Common myeloid progenitor, CD34-positive (primary cell): ENCODE results near the gene GPRC5B.

Experiments used
- CTCF ChIA-PET: fragments of 350-600 bp; sonication (Branson Sonifier 250); formaldehyde crosslinking; loops from one replicate; lab custom pipeline; 2021; ENCODE audit warnings: antibody characterized with exemption; lab: Charles Lee
- POLR2A ChIA-PET: fragments of 350-600 bp; sonication (Branson Sonifier 250); formaldehyde crosslinking; loops from one replicate; lab custom pipeline; 2021; ENCODE audit warnings: antibody characterized with exemption; lab: Charles Lee
- DNase-seq, 3 donors: peaks; one replicate each; pipeline versions ENCODE4 v3.0.0 to v3.0.0-alpha.2; 2013
- H3K27ac ChIP-seq, 2 experiments: 1 replicate in 1 of 2; 2 replicates in 1 of 2; pipeline ENCODE4 v1.7.0; 2013; ENCODE audit warnings: inconsistent platforms in 2 of 2, low read length in 2 of 2, mild to moderate bottlenecking in 2 of 2, low read depth in 1 of 2, moderate library complexity in 1 of 2; ENCODE audit not compliant: severe bottlenecking in 2 of 2, insufficient read depth in 1 of 2, poor library complexity in 1 of 2
- H3K27me3 ChIP-seq, 5 experiments: replicated peaks in 2 of 5; 1 replicate in 3 of 5; 2 replicates in 2 of 5; pipeline versions ENCODE4 v1.6.1 to v1.7.0; 2013; ENCODE audit warnings: low read length in 4 of 5, mild to moderate bottlenecking in 2 of 5, moderate library complexity in 2 of 5, inconsistent platforms in 1 of 5; ENCODE audit not compliant: insufficient read depth in 5 of 5, control insufficient read depth in 4 of 5
- H3K36me3 ChIP-seq, 4 experiments: 1 replicate in 2 of 4; 2 replicates in 2 of 4; pipeline versions ENCODE4 v1.6.1 to v1.7.0; 2013; ENCODE audit warnings: low read length in 3 of 4, control low read depth in 1 of 4, mild to moderate bottlenecking in 1 of 4; ENCODE audit not compliant: control insufficient read depth in 4 of 4, insufficient read depth in 4 of 4
- H3K4me1 ChIP-seq, 4 experiments: 1 replicate in 3 of 4; 2 replicates in 1 of 4; pipeline versions ENCODE4 v1.6.1 to v1.7.1; 2013; ENCODE audit warnings: low read length in 3 of 4, mild to moderate bottlenecking in 3 of 4, control low read depth in 1 of 4, inconsistent platforms in 1 of 4, moderate library complexity in 1 of 4; ENCODE audit not compliant: control insufficient read depth in 4 of 4, insufficient read depth in 4 of 4; ENCODE audit errors: control extremely low read depth in 1 of 4
- H3K4me3 ChIP-seq, 7 experiments: 1 replicate in 4 of 7; 2 replicates in 3 of 7; pipeline versions ENCODE4 v1.5.1 to v1.7.0; 2013; ENCODE audit warnings: mild to moderate bottlenecking in 7 of 7, low read length in 6 of 7, moderate library complexity in 6 of 7, inconsistent platforms in 2 of 7, low read depth in 2 of 7, control low read depth in 1 of 7; ENCODE audit not compliant: insufficient read depth in 4 of 7, control insufficient read depth in 1 of 7; ENCODE audit errors: extremely low read depth in 1 of 7
- H3K9me3 ChIP-seq, 5 experiments: 1 replicate in 4 of 5; 2 replicates in 1 of 5; pipeline versions ENCODE4 v1.6.1 to v1.7.1; 2013; ENCODE audit warnings: low read length in 4 of 5, mild to moderate bottlenecking in 2 of 5, inconsistent platforms in 1 of 5, low read depth in 1 of 5, moderate library complexity in 1 of 5; ENCODE audit not compliant: control insufficient read depth in 4 of 5, insufficient read depth in 2 of 5; ENCODE audit errors: control extremely low read depth in 1 of 5
- WGBS: methylation state at CpG from one replicate; pipeline ENCODE4 v1.1.5; 2013; ENCODE audit not compliant: insufficient coverage; 5-methylcytosine and 5-hydroxymethylcytosine counted together

The GPRC5B gene

DNA sequence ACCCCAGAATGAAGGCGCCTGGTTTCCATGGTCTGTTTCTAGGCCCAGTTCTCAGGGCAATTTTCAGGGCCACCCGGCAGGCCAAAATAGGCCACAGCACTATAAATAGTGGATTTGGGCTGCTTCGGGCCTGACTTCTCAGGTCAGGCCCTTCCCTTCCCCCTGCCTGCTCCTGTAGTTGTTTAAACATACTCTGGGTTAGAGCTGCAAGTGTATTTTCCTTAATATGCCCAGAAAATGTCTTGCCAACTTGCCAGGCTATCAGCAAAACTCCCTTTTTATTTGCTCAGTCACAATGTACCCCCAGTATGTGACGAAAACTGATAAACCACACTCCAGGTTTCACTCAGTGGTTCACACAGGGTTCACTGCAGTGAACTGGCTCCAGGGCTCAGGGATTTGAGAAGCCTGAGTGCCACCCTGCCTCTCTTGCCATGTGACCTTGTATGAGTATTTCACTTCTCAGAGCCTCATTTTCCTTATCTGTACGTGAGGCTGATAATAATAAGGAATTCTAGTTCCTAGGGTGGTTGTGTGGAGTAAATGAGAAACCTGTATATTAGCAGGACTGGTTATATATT lies 76.5 kb downstream of the GPRC5B start:
- Histone ChIP-seq H3K9me3 (peaks cover 0 to 23% (median 13%) of the 10 kb centered on the region in 5 experiments), H3K4me3 (no peak overlapping the region), H3K36me3 (no peaks in the 10 kb centered on the region), H3K27ac (no peak overlapping the region), H3K27me3 (no peaks in the 10 kb centered on the region), H3K4me1 (peaks cover 0 to 28% (median 10%) of the 10 kb centered on the region in 4 experiments)
- DNase-seq, result no peak
- ChIA-PET CTCF (interaction anchor here (1.3 kb wide), 1 partner anchor 90 kb away, joined by 4 read pairs; the partner anchor contains the start of genes IQCK and KNOP1), POLR2A (no interaction called here)
- 100% methylated on average over 5 of the region's 5 CpGs for WGBS
